ENCODE measurements around the gene CA12. TPM values are rescaled to one million over a fixed set of nuclear protein-coding genes. Genes with fewer than 3 reads are reported as not detected.
"Not testable (repeated sequence)": the region's sequence is repeated elsewhere in the genome, so short reads cannot be mapped to it uniquely, and the experiment has no call there.

Gene CA12
- total and polyA plus RNA-seq, 10 of the 15 experiments (the other 5 are each of a cell fraction or from before 2014, with no cell fraction given), result 0.03 to 0.10 TPM; not detected in 8

GRCh38 chr15:63320446-63320845 lies 61.2 kb downstream of the CA12 start:
- H3K9me3 ChIP-seq (replicated peaks; ENCODE audit: control insufficient read depth, insufficient read depth, low read length); H2AFZ ChIP-seq (ENCODE audit: control insufficient read depth, low read depth, low read length); H3K36me3 ChIP-seq (ENCODE audit: control insufficient read depth in 2 of 2, insufficient read depth in 2 of 2, low read length in 1 of 2); FAIRE-seq; H3K27ac ChIP-seq (ENCODE audit: control insufficient read depth, insufficient read depth); DNase-seq (ENCODE audit: low read depth, low spot score); H3K79me2 ChIP-seq (ENCODE audit: control insufficient read depth, insufficient read depth, low read length); H3K4me1 ChIP-seq (ENCODE audit: control insufficient read depth, insufficient read depth, low read length); ATAC-seq; H3K9ac ChIP-seq (ENCODE audit: control insufficient read depth, insufficient read depth, low read length); H4K20me1 ChIP-seq (ENCODE audit: control insufficient read depth, insufficient read depth); in situ Hi-C loops (cut with MboI); intact Hi-C loops (cut with micrococcal nuclease; ENCODE audit: unreplicated experiment); H3K4me3 ChIP-seq; BruUV-seq (replicated peaks); SMC1A ChIA-PET (ENCODE audit: uncharacterized antibody, unreplicated experiment); POLR2A ChIA-PET; CTCF ChIA-PET; H3K27me3 ChIP-seq (replicated peaks in 1 of 2; ENCODE audit: control insufficient read depth in 2 of 2, insufficient read depth in 2 of 2, low read length in 1 of 2); RAD21 ChIA-PET (ENCODE audit: unreplicated experiment); H3K4me2 ChIP-seq (ENCODE audit: control insufficient read depth, insufficient read depth): not testable (repeated sequence)
- 83% methylated on average over 7 of the region's 10 CpGs for WGBS (ENCODE audit: insufficient coverage, insufficient replicate concordance, low lambda C conversion rate, missing lambda C conversion rate)

- Histone ChIP-seq H3K9me3 (replicated peaks; ENCODE audit: control insufficient read depth, insufficient read depth, low read length) (no peaks in the 10 kb centered on the region), H3K27ac (ENCODE audit: control insufficient read depth, insufficient read depth) (no peak overlapping the region), H3K79me2 (ENCODE audit: control insufficient read depth, insufficient read depth, low read length) (no peaks in the 10 kb centered on the region), H3K27me3 (replicated peaks in 1 of 2; ENCODE audit: control insufficient read depth in 2 of 2, insufficient read depth in 2 of 2, low read length in 1 of 2) (no peaks in the 10 kb centered on the region), H3K4me3 (no peak overlapping the region), H3K36me3 (ENCODE audit: control insufficient read depth in 2 of 2, insufficient read depth in 2 of 2, low read length in 1 of 2) (no peaks in the 10 kb centered on the region), H3K4me1 (ENCODE audit: control insufficient read depth, insufficient read depth, low read length) (no peaks in the 10 kb centered on the region), H2AFZ (ENCODE audit: control insufficient read depth, low read depth, low read length) (no peak overlapping the region), H3K4me2 (ENCODE audit: control insufficient read depth, insufficient read depth) (no peak overlapping the region), H3K9ac (ENCODE audit: control insufficient read depth, insufficient read depth, low read length) (no peak overlapping the region), H4K20me1 (ENCODE audit: control insufficient read depth, insufficient read depth) (no peaks in the 10 kb centered on the region)
- BruUV-seq (replicated peaks), result no TSS peak
- RAD21 ChIA-PET (ENCODE audit: unreplicated experiment), result no interaction called here
- CTCF ChIA-PET, result interaction anchor here (0.7 kb wide), 1 partner anchor 31 kb away, joined by 3 read pairs; no protein-coding TSS in a partner anchor
- FAIRE-seq, result no peak
- 56% methylated on average over 3 of the region's 3 CpGs for WGBS (ENCODE audit: insufficient coverage, insufficient replicate concordance, low lambda C conversion rate, missing lambda C conversion rate)
- POLR2A ChIA-PET, result interaction anchor here (1.0 kb wide), 1 partner anchor 31 kb away, joined by 3 read pairs; no protein-coding TSS in a partner anchor
- SMC1A ChIA-PET (ENCODE audit: uncharacterized antibody, unreplicated experiment), result interaction anchor here (1.0 kb wide), 1 partner anchor 51 kb away, joined by 3 read pairs; no protein-coding TSS in a partner anchor
- in situ Hi-C loops (cut with MboI), result no loop called here
- intact Hi-C loops (cut with micrococcal nuclease; ENCODE audit: unreplicated experiment), result no loop called here
- TF ChIP-seq RB1 (IDR thresholded peaks at IDR 0.05; ENCODE audit: borderline replicate concordance) (no peak), TCF12 (IDR thresholded peaks at IDR 0.05; ENCODE audit: low read depth, low read length) (no peak), NFYB (IDR thresholded peaks at IDR 0.05; ENCODE audit: insufficient read depth, low read depth, low read length) (no peak), TAF1 (IDR thresholded peaks at IDR 0.05; ENCODE audit: borderline replicate concordance, low read depth, low read length) (no peak), NR2C2 (IDR thresholded peaks at IDR 0.05; ENCODE audit: borderline replicate concordance, control insufficient read depth, insufficient read length, low read depth) (no peak), ETV6 (conservative IDR thresholded peaks at IDR 0.05 in 1 of 2, IDR thresholded peaks at IDR 0.05 in 1 of 2; ENCODE audit: borderline replicate concordance in 1 of 2, low read depth in 1 of 2) (no peak)
- no peak for ATAC-seq
- DNase-seq (ENCODE audit: low read depth, low spot score), result no peak
Measured at GRCh38 chr15:63319065-63319464, 62.6 kb downstream of the CA12 start.
